ENCODE results near the gene USP13. TPM values are rescaled to one million over a fixed set of nuclear protein-coding genes. Genes with fewer than 3 reads are reported as not detected.
"Not testable (repeated sequence)": the region's sequence is repeated elsewhere in the genome, so short reads cannot be mapped to it uniquely, and the experiment has no call there.

The USP13 gene
- total and polyA plus RNA-seq, 8 donors: 16.3 to 26.3 (median 23.2) TPM

DNA sequence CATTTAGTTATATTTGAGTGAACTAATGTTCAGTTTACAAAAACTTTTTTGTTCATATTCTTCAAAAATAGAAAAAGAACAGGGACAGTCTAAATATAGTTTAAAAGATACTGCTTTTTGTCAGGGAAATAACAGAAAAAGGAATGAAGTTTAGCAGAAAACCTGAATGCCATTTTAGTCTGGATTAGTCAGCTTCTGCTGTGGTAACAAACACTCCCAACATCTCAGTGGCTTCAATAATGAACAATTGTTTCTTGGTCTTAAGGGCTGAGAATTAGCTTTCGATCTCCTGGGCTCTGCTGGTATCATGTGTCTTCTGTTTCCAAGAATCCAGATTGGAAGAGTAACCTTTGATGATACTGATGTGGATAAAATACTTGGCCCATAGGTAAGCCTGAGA lies 12.4 kb upstream of the USP13 start:
- Histone ChIP-seq H3K4me3 (no peak overlapping the region), H3K27ac (no peak overlapping the region), H3K4me1 (no peaks in the 10 kb centered on the region), H3K27me3 (no peaks in the 10 kb centered on the region), H3K36me3 (no peaks in the 10 kb centered on the region), H3K9me3 (no peaks in the 10 kb centered on the region)
- TF ChIP-seq, protein P1, sequence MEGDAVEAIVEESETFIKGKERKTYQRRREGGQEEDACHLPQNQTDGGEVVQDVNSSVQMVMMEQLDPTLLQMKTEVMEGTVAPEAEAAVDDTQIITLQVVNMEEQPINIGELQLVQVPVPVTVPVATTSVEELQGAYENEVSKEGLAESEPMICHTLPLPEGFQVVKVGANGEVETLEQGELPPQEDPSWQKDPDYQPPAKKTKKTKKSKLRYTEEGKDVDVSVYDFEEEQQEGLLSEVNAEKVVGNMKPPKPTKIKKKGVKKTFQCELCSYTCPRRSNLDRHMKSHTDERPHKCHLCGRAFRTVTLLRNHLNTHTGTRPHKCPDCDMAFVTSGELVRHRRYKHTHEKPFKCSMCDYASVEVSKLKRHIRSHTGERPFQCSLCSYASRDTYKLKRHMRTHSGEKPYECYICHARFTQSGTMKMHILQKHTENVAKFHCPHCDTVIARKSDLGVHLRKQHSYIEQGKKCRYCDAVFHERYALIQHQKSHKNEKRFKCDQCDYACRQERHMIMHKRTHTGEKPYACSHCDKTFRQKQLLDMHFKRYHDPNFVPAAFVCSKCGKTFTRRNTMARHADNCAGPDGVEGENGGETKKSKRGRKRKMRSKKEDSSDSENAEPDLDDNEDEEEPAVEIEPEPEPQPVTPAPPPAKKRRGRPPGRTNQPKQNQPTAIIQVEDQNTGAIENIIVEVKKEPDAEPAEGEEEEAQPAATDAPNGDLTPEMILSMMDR (IDR thresholded peaks at IDR 0.05): no peak
- ATAC-seq (no peak), DNase-seq (no peak)
- intact Hi-C loops (cut with DNase I): loop anchor here in 1 of 2 donors (10.0 kb wide), 1 partner anchor 94 kb away; no protein-coding TSS in a partner anchor

- no peaks in the 10 kb centered on the region for H3K36me3 ChIP-seq
- TF ChIP-seq, protein P1 (IDR thresholded peaks at IDR 0.05): no peak
- no peak overlapping the region for H3K27ac ChIP-seq
- DNase-seq (no peak), ATAC-seq (no peak)
- intact Hi-C loops (cut with DNase I): loop anchor here in 1 of 2 donors (10.0 kb wide), 1 partner anchor 92 kb away; no protein-coding TSS in a partner anchor
- no peak overlapping the region for H3K4me3 ChIP-seq
- H3K4me1 ChIP-seq: no peaks in the 10 kb centered on the region
- no peaks in the 10 kb centered on the region for H3K9me3 ChIP-seq
- no peaks in the 10 kb centered on the region for H3K27me3 ChIP-seq
Measured at GRCh38 chr3:179642871-179643270, 10.0 kb upstream of the USP13 start.

DNA sequence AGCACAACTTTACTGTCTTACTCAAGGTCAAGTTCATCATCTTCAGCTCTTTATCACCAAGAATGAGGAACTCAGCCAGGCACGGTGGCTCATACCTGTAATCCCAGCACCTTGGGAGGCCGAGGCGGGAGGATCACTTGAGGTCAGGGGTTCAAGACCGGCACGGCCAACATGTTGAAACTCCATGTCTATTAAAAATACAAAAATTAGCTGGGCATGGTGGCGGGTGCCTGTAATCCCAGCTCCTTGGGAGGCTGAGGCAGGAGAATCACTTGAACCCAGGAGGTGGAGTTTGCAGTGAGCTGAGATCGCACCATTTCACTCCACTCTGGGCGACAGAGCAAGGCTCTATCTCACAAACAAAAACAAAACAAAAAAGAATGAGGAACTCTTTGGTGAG lies 9.0 kb upstream of the USP13 start:
- H3K27ac ChIP-seq: peak overlapping the region; percentile 16 to 18
- H3K4me3 ChIP-seq, ATAC-seq, H3K36me3 ChIP-seq, H3K4me1 ChIP-seq, H3K9me3 ChIP-seq, DNase-seq, H3K27me3 ChIP-seq: not testable (repeated sequence)
- intact Hi-C loops (cut with DNase I): loop anchor here in 1 of 2 donors (10.0 kb wide), 1 partner anchor 91 kb away; no protein-coding TSS in a partner anchor

DNA sequence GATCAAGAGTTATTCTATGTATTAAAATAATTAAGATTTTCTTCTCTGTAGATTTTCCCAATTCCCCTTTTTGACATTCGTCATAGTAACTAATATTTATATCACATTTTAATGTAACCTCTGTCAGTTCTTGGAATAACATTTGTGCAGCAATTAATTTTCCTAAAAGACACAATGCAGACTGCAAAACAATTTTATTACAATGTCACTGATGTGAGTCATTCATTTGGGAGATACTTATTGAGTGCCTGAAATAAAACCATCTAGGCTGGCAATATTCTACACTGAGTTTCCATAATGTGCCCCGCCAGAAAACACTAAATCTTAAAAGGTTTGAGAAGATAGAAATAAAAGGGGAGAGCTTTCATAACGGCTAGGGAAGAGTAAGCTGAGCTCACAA lies 6.7 kb upstream of the USP13 start:
- TF ChIP-seq, protein P1 (IDR thresholded peaks at IDR 0.05): no peak
- intact Hi-C loops (cut with DNase I): loop anchor here in 1 of 2 donors (10.0 kb wide), 1 partner anchor 89 kb away; no protein-coding TSS in a partner anchor
- H3K4me3 ChIP-seq: no peak overlapping the region
- DNase-seq (no peak), ATAC-seq (no peak)
- no peaks in the 10 kb centered on the region for H3K27me3 ChIP-seq
- H3K4me1 ChIP-seq: peaks cover 0 to 3% of the 10 kb centered on the region in 2 donors
- H3K36me3 ChIP-seq: no peaks in the 10 kb centered on the region
- no peak overlapping the region for H3K27ac ChIP-seq
- no peaks in the 10 kb centered on the region for H3K9me3 ChIP-seq

DNA sequence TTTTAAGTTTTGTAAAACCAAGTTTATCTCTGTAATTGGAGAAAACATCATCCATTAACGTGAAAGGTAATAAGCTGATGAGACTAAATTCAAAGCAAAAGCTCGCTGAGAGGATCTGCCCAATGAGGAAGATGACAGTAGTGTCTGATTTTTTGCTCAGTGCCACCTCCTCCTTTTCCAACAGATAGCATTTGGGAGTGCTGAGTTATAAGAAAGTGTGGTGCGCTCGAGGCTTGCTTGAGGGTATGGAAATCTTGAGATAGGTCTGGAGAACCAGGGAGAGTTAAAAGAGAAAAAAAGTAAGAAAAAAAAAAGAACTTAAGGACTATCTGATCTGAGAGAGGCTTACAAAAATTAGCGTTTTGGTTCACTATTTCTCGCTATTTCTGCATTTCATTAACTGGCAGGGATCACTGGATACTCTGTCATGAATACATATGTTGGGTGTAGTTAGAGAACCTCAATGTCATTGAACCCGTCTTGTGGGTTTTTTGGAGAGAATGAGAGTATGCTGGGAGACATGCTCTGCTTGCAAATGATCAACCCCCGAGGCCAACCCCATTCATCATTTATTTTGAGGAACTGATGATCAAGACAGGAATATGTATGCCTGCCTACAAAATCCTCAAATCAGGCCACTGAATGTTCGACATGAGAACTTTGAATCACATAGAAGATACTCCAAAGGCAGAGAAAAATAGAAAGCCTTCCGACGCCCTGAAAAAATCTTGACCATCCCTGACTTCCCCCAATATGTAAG lies 973 bp upstream of the USP13 start:
- ATAC-seq: no peak
- peak overlapping the region; percentile 66 to 73 for H3K4me3 ChIP-seq
- no peaks in the 10 kb centered on the region for H3K36me3 ChIP-seq
- TF ChIP-seq, protein P1 (IDR thresholded peaks at IDR 0.05): no peak
- intact Hi-C loops (cut with DNase I): no loop called here
- H3K27ac ChIP-seq: peak overlapping the region; percentile 86 to 92
- DNase-seq: no peak
- H3K4me1 ChIP-seq: peaks cover 0 to 17% of the 10 kb centered on the region in 2 donors
- H3K9me3 ChIP-seq: no peaks in the 10 kb centered on the region
- H3K27me3 ChIP-seq: peaks cover 0 to 25% of the 10 kb centered on the region in 2 donors
